ENCODE measurements around the gene FAM236C.
"Not testable (repeated sequence)": the region's sequence is repeated elsewhere in the genome, so short reads cannot be mapped to it uniquely, and the experiment has no call there.

GRCh38 chrX:72942272-72942671 is 29.9 kb downstream of the FAM236C start:
- TF ChIP-seq CTCF, POLR2A (IDR thresholded peaks at IDR 0.05): not testable (repeated sequence)

Data from heart left ventricle (tissue), 13 donors.